GM12878 (cell line): ENCODE measurements around the gene VTN. TPM values are rescaled to one million over a fixed set of nuclear protein-coding genes. Genes with fewer than 3 reads are reported as not detected.

Experiments
- ATAC-seq: fragments of 200-7000 bp; cut with Tn5 transposase; 3 replicates; pipeline ENCODE4 v1.9.1; 2020; ENCODE audit warnings: mild to moderate bottlenecking, moderate library complexity
- BruUV-seq: library from RNA; stranded (reverse); fragments of 400-500 nt; replicated peaks from 2 replicates; lab custom pipeline; 2021; lab: Mats Ljungman, UMichigan
- CTCF ChIA-PET: fragments of 300-600 bp; sonication (Branson Sonifier 250); formaldehyde crosslinking; extraction: SDS; loops from one replicate; lab custom pipeline; 2021; ENCODE audit warnings: inconsistent platforms; lab: Yijun Ruan, JAX
- POLR2A ChIA-PET: fragments of 350-600 bp; formaldehyde crosslinking; extraction: SDS; loops from one replicate; lab custom pipeline; 2021; ENCODE audit warnings: inconsistent platforms; lab: Charles Lee
- RAD21 ChIA-PET: fragments of 300-600 bp; sonication (Branson Sonifier 250); formaldehyde crosslinking; loops from one replicate; lab custom pipeline; 2023; ENCODE audit warnings: antibody characterized with exemption; ENCODE audit not compliant: unreplicated experiment; lab: Charles Lee
- SMC1A ChIA-PET: fragments of 300-600 bp; sonication (Branson Sonifier 250); formaldehyde crosslinking; loops from one replicate; lab custom pipeline; 2023; ENCODE audit not compliant: unreplicated experiment, uncharacterized antibody; lab: Charles Lee
- DNase-seq: peaks from one replicate; pipeline ENCODE4 v3.0.0-alpha.2; 2011; ENCODE audit warnings: low read depth, low spot score
- FAIRE-seq: peaks from 3 replicates; lab custom pipeline; 2011; peaks lifted over from hg19 to GRCh38; lab: Jason Lieb, UNC
- H2AFZ ChIP-seq: 2 replicates; pipeline ENCODE4 v1.6.0; 2011; ENCODE audit warnings: low read depth, low read length, control low read depth; ENCODE audit not compliant: control insufficient read depth
- H3K27ac ChIP-seq: 2 replicates; pipeline ENCODE4 v1.5.1; 2011; ENCODE audit warnings: control low read depth; ENCODE audit not compliant: control insufficient read depth, insufficient read depth
- H3K27me3 ChIP-seq, 2 experiments: replicated peaks in 1 of 2; 2 replicates each; pipeline versions ENCODE4 v1.6.0 to v1.6.1; 2011; ENCODE audit warnings: low read length in 1 of 2; ENCODE audit not compliant: control insufficient read depth in 2 of 2, insufficient read depth in 2 of 2
- H3K36me3 ChIP-seq, 2 experiments: 2 replicates each; pipeline ENCODE4 v1.5.1; 2011; ENCODE audit warnings: low read length in 1 of 2; ENCODE audit not compliant: control insufficient read depth in 2 of 2, insufficient read depth in 2 of 2
- H3K4me1 ChIP-seq: 2 replicates; pipeline ENCODE4 v1.6.1; 2011; ENCODE audit warnings: mild to moderate bottlenecking, low read length, moderate library complexity, mixed read lengths; ENCODE audit not compliant: control insufficient read depth, insufficient read depth
- H3K4me2 ChIP-seq: 2 replicates; pipeline ENCODE4 v1.6.0; 2011; ENCODE audit warnings: control low read depth; ENCODE audit not compliant: control insufficient read depth, insufficient read depth
- H3K4me3 ChIP-seq: fragments of 200-600 bp; sonication (generic); 2 replicates; pipeline ENCODE4 v1.5.1; 2016
- H3K79me2 ChIP-seq: 2 replicates; pipeline ENCODE4 v1.6.0; 2011; ENCODE audit warnings: low read length; ENCODE audit not compliant: control insufficient read depth, insufficient read depth
- H3K9ac ChIP-seq: 2 replicates; pipeline ENCODE4 v1.8.0; 2011; ENCODE audit warnings: low read length, control low read depth, mixed read lengths; ENCODE audit not compliant: control insufficient read depth, insufficient read depth
- H3K9me3 ChIP-seq: replicated peaks from 3 replicates; pipeline ENCODE4 v1.5.1; 2011; ENCODE audit warnings: mild to moderate bottlenecking, low read length; ENCODE audit not compliant: control insufficient read depth, insufficient read depth
- H4K20me1 ChIP-seq: 2 replicates; pipeline ENCODE4 v1.6.0; 2011; ENCODE audit not compliant: control insufficient read depth, insufficient read depth
- CBX3 ChIP-seq: fragments of 200-600 bp; sonication (generic); IDR thresholded peaks from 2 replicates; pipeline ENCODE4 v1.6.1; 2016; ENCODE audit warnings: low read depth, borderline replicate concordance
- CREB1 ChIP-seq: IDR thresholded peaks from 2 replicates; pipeline ENCODE4 v1.6.1; 2012; ENCODE audit warnings: low read depth, mild to moderate bottlenecking, inconsistent platforms
- EGR1 ChIP-seq, 2 experiments: IDR thresholded peaks; 1 replicate in 1 of 2; 2 replicates in 1 of 2; pipeline ENCODE4 v1.6.1; 2011 to 2012; ENCODE audit warnings: low read depth in 2 of 2, low read length in 2 of 2, borderline replicate concordance in 1 of 2, mild to moderate bottlenecking in 1 of 2, moderate library complexity in 1 of 2
- HDGF ChIP-seq: fragments of 450-650 bp; IDR thresholded peaks from 2 replicates; pipeline ENCODE4 v1.6.1; 2016; ENCODE audit warnings: antibody characterized with exemption
- IKZF1 ChIP-seq: fragments of 450-650 bp; conservative IDR thresholded peaks from 2 replicates; pipeline ENCODE4 v1.6.1; 2017; ENCODE audit warnings: antibody characterized with exemption, mild to moderate bottlenecking
- IRF4 ChIP-seq: IDR thresholded peaks from 2 replicates; pipeline ENCODE4 v1.6.1; 2011; ENCODE audit warnings: low read depth, low read length
- KAT2A ChIP-seq: conservative IDR thresholded peaks from 2 replicates; pipeline ENCODE4 v1.6.1; 2011; ENCODE audit warnings: low read depth, low read length; ENCODE audit not compliant: control insufficient read depth
- NFXL1 ChIP-seq: fragments of 450-650 bp; IDR thresholded peaks from 2 replicates; pipeline ENCODE4 v1.6.1; 2017; ENCODE audit warnings: antibody characterized with exemption, mild to moderate bottlenecking, borderline replicate concordance
- RBBP5 ChIP-seq: fragments of 200-600 bp; sonication (generic); conservative IDR thresholded peaks from 2 replicates; pipeline ENCODE4 v1.6.1; 2016
- RELA ChIP-seq: fragments of 450-650 bp; IDR thresholded peaks from 2 replicates; pipeline ENCODE4 v1.8.0; 2014; ENCODE audit warnings: borderline replicate concordance; ENCODE audit not compliant: partially characterized antibody
- SMAD5 ChIP-seq: IDR thresholded peaks from 2 replicates; pipeline ENCODE4 v1.6.1; 2016; ENCODE audit warnings: antibody characterized with exemption, low read depth
- SRF ChIP-seq, 2 experiments: IDR thresholded peaks; 2 replicates each; pipeline ENCODE4 v1.6.1; 2011; ENCODE audit warnings: low read depth in 2 of 2, low read length in 2 of 2, mild to moderate bottlenecking in 1 of 2, moderate library complexity in 1 of 2
- SUPT20H ChIP-seq: IDR thresholded peaks from 2 replicates; pipeline ENCODE4 v1.6.1; 2011; ENCODE audit warnings: low read depth, mild to moderate bottlenecking, low read length, moderate library complexity, borderline replicate concordance; ENCODE audit not compliant: control insufficient read depth
- WRNIP1 ChIP-seq: IDR thresholded peaks from 2 replicates; pipeline ENCODE4 v1.6.1; 2011; ENCODE audit warnings: low read depth, low read length, improper control_type of control experiment, borderline replicate concordance
- ZZZ3 ChIP-seq: IDR thresholded peaks from 2 replicates; pipeline ENCODE4 v1.6.1; 2011; ENCODE audit warnings: low read depth; ENCODE audit not compliant: control insufficient read depth, insufficient read length
- WGBS: methylation state at CpG from one replicate; pipeline ENCODE4 v1.1.6; 2016; ENCODE audit warnings: low lambda C conversion rate; ENCODE audit not compliant: insufficient replicate concordance, insufficient coverage; ENCODE audit errors: missing lambda C conversion rate; 5-methylcytosine and 5-hydroxymethylcytosine counted together
- in situ Hi-C: fragments of 300-500 bp; cut with MboI; formaldehyde crosslinking; loops from 9 replicates; pipeline ENCODE4 v1.14.3; 2018; ENCODE audit warnings: mixed read lengths
- intact Hi-C: fragments of 100-400 bp; cut with micrococcal nuclease; formaldehyde crosslinking; loops from one replicate; pipeline ENCODE4 v1.14.2; 2022; ENCODE audit not compliant: unreplicated experiment
- polyA plus RNA-seq, 11 experiments: library from polyadenylated mRNA; depleted of rRNA in 4 of 11; unstranded in 6 of 11; stranded (reverse) in 5 of 11; fragments of >200 nt; fragmentation: Nextera tagmentation in 4 of 11; fragmentation: Illumina TruSeq in 1 of 11; extraction: Ambion mirVana in 4 of 11; extraction: Trizol in 1 of 11; gene quantifications; 1 replicate in 1 of 11; 2 replicates in 10 of 11; pipeline versions ENCODE4 v1.2.1 to v1.2.3, GENCODE V29; 2011 to 2016; ENCODE audit warnings: inconsistent platforms in 2 of 11, missing spikeins in 2 of 11, low read depth in 1 of 11
- total RNA-seq, 4 experiments: library from RNA; depleted of rRNA in 3 of 4; stranded (reverse); fragments of >200 nt in 3 of 4; fragmentation: Illumina TruSeq in 1 of 4; extraction: Trizol in 1 of 4; gene quantifications; 2 replicates each; pipeline versions ENCODE4 v1.2.1 to v1.2.3, GENCODE V29; 2013 to 2021
- TF ChIP-seq, protein P1 (sequence below): IDR thresholded peaks from 2 replicates; pipeline ENCODE4 v1.6.1; 2012; ENCODE audit warnings: low read depth, low read length, improper control_type of control experiment
- TF ChIP-seq, protein P2 (sequence below): IDR thresholded peaks from 2 replicates; pipeline ENCODE4 v1.6.1; 2011; ENCODE audit warnings: low read depth, low read length, improper control_type of control experiment, borderline replicate concordance
- TF ChIP-seq, protein P3 (sequence below): IDR thresholded peaks from 2 replicates; pipeline ENCODE4 v1.6.1; 2011; ENCODE audit warnings: borderline replicate concordance, low read depth, mild to moderate bottlenecking, moderate library complexity, mixed read lengths, low read length; ENCODE audit not compliant: insufficient read depth; ENCODE audit errors: extremely low read length

VTN gene
- total and polyA plus RNA-seq, 10 of the 15 experiments (the other 5 are each of a cell fraction or from before 2014, with no cell fraction given) = 0.04 to 1.3 (median 0.13) TPM; not detected in 5

DNA sequence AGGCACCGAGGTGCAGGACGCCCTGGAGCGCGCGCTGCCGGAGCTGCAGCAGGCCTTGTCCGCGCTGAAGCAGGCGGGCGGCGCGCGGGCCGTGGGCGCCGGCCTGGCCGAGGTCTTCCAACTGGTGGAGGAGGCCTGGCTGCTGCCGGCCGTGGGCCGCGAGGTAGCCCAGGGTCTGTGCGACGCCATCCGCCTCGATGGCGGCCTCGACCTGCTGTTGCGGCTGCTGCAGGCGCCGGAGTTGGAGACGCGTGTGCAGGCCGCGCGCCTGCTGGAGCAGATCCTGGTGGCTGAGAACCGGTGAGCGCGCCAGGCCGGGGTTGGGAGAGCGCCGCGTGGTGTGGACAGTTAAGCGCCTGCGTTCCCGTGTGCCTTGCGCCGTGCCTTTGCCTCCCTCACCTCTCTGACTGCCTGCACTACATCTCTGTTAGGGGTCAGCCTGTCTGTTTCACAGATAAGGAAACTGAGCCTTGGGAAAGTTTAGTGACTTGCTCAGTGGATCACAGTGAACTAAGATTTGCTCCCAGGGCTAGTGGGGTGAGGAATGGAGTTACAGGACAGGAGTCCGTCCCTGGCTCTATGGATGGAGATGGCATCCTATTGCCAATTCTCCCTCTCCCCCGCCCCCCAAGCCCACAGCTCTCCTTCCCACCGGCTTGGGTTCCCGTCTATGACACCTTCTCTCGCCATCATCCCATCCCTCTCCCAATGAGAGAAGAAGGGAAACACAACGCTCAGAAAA is 2.3 kb upstream of the VTN start (continued):
- no peak for TF ChIP-seq EGR1 (IDR thresholded peaks at IDR 0.05; ENCODE audit: borderline replicate concordance in 1 of 2, low read depth in 2 of 2, low read length in 2 of 2)
- no peak for TF ChIP-seq KAT2A
- no peak for TF ChIP-seq WRNIP1
- no peak for TF ChIP-seq HDGF
- TF ChIP-seq RBBP5 = no peak
- no peak for TF ChIP-seq IRF4
- no peak for TF ChIP-seq SUPT20H
- no peak for TF ChIP-seq NFXL1
- TF ChIP-seq CBX3 = no peak

DNA sequence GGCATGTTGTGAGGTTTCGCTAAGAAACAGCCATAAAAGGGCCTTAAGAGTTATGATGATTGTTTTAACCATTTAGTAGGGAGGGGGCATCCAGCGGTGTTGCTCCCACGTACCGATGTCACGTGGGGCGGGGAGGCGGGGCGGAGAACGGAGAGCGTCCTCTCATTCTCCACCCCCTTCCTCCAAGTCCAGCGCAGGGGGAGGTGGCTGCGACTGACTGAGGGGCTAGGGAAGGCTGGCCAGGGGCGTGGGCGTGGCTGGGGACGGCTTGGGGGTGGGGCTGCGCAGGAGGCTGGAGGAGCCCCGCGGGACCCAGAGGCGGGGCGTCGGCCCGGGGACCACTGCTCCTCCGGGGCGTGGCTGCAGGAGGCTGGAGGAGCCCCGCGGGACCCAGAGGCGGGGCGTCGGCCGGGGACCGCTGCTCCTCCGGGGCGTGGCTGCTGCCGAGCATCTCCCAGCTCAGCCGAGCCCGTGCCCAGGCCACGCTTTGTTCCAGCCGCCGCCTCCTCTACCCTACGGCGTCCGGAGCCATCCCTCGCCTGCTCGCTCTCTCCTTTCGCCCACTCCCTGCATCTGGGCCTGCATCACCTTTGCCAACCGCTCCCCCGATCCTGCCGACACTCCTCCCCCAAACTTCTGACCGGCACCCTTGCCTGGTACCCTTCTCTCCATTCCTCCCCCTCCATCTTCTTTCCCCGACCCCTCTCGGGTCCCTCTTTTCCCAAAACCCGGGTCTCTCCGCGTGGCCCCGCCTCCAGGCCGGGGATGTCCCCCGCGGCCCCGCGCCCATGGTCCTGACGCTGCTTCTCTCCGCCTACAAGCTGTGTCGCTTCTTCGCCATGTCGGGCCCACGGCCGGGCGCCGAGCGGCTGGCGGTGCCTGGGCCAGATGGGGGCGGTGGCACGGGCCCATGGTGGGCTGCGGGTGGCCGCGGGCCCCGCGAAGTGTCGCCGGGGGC is 1.4 kb upstream of the VTN start, which contains the start of gene SARM1:
TSS of gene SARM1 (plus strand) at position 450 of the 958 bp plus-strand sequence. CDS start at position 789, 339 bp downstream.
- peak within 1 kb of the TSS; percentile 93 for H3K4me2 ChIP-seq
- peak within 1 kb of the TSS; percentile 65 for H2AFZ ChIP-seq
- POLR2A ChIA-PET = interaction anchor here (0.6 kb wide), 1 partner anchor 195 kb away, joined by 3 read pairs; no protein-coding TSS in a partner anchor
- no peaks in the 10 kb centered on the region for H3K36me3 ChIP-seq
- no peak within 1 kb of the TSS for H3K27ac ChIP-seq
- peaks cover 2% of the 10 kb centered on the region; the same call in 1 of the 2 replicates for H3K79me2 ChIP-seq
- no peaks in the 10 kb centered on the region for H3K9me3 ChIP-seq
- in situ Hi-C loops (loop anchor here (10.0 kb wide), 1 partner anchor 173 kb away; no protein-coding TSS in a partner anchor), intact Hi-C loops (loop anchor here (10.0 kb wide), 2 partner anchors 63 to 173 kb away; no protein-coding TSS in a partner anchor)
- 1% methylated on average over 46 of the region's 80 CpGs for WGBS
- RAD21 ChIA-PET = interaction anchor here (0.7 kb wide), 1 partner anchor 131 kb away, joined by 3 read pairs; no protein-coding TSS in a partner anchor
- BruUV-seq = no TSS peak
- DNase-seq (peak; percentile 63), FAIRE-seq (peak; percentile 84), ATAC-seq (peak; percentile 97)
- peak within 1 kb of the TSS; percentile 88 for H3K4me3 ChIP-seq
- peaks cover 7% of the 10 kb centered on the region for H3K4me1 ChIP-seq
- H3K27me3 ChIP-seq = no peaks in the 10 kb centered on the region
- CTCF ChIA-PET = interaction anchor here (1.7 kb wide), 1 partner anchor 45 kb away, joined by 5 read pairs; no protein-coding TSS in a partner anchor
- peak within 1 kb of the TSS; percentile 67 for H3K9ac ChIP-seq
- H4K20me1 ChIP-seq = peaks cover 3% of the 10 kb centered on the region; the same call in 1 of the 2 replicates
- SMC1A ChIA-PET = interaction anchor here (1.4 to 1.5 kb wide), 2 partner anchors 20 to 45 kb away, joined by 3 to 5 read pairs; no protein-coding TSS in a partner anchor
- TF ChIP-seq IKZF1 (peak; percentile 47; the same call in 1 of the 2 replicates), SMAD5 (no peak), ZZZ3 (no peak), RELA (peak; percentile 13), CREB1 (peak; percentile 33; the same call in 1 of the 2 replicates), SRF (IDR thresholded peaks at IDR 0.05; ENCODE audit: low read depth in 2 of 2, low read length in 2 of 2) (peak in 1 of 2 experiments; percentile 64; a peak in 2 of 4 replicates)
- TF ChIP-seq, protein P1, sequence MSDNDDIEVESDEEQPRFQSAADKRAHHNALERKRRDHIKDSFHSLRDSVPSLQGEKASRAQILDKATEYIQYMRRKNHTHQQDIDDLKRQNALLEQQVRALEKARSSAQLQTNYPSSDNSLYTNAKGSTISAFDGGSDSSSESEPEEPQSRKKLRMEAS = peak; percentile 86
- TF ChIP-seq, protein P2, sequence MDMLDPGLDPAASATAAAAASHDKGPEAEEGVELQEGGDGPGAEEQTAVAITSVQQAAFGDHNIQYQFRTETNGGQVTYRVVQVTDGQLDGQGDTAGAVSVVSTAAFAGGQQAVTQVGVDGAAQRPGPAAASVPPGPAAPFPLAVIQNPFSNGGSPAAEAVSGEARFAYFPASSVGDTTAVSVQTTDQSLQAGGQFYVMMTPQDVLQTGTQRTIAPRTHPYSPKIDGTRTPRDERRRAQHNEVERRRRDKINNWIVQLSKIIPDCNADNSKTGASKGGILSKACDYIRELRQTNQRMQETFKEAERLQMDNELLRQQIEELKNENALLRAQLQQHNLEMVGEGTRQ = peak; percentile 77
- TF ChIP-seq, protein P3, sequence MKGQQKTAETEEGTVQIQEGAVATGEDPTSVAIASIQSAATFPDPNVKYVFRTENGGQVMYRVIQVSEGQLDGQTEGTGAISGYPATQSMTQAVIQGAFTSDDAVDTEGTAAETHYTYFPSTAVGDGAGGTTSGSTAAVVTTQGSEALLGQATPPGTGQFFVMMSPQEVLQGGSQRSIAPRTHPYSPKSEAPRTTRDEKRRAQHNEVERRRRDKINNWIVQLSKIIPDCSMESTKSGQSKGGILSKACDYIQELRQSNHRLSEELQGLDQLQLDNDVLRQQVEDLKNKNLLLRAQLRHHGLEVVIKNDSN = peak; percentile 92
